H1 (cell line): Measurements from ENCODE around the gene SLMAP.

Experiments used
- CEBPB ChIP-seq: IDR thresholded peaks from 2 replicates; pipeline ENCODE4 v1.6.1; 2012; ENCODE audit warnings: low read depth, low read length
- EGR1 ChIP-seq: IDR thresholded peaks from 2 replicates; pipeline ENCODE4 v1.6.1; 2011; ENCODE audit warnings: low read depth, low read length, borderline replicate concordance
- EZH2 ChIP-seq: fragments of 200-600 bp; sonication (generic); IDR thresholded peaks from 2 replicates; pipeline ENCODE4 v1.7.1; 2012; ENCODE audit warnings: low read depth, mild to moderate bottlenecking, moderate library complexity, low read length, inconsistent platforms; ENCODE audit not compliant: severe bottlenecking
- GTF2F1 ChIP-seq: IDR thresholded peaks from 2 replicates; pipeline ENCODE4 v1.6.1; 2012; ENCODE audit warnings: low read depth, low read length, improper control_type of control experiment, borderline replicate concordance
- HDAC6 ChIP-seq: IDR thresholded peaks from one replicate; pipeline ENCODE4 v1.7.1; 2012; ENCODE audit warnings: low read depth, mild to moderate bottlenecking, inconsistent platforms, low read length, moderate library complexity
- KDM4A ChIP-seq: IDR thresholded peaks from one replicate; pipeline ENCODE4 v1.7.1; 2012; ENCODE audit warnings: low read depth, mild to moderate bottlenecking, moderate library complexity, low read length, inconsistent platforms; ENCODE audit not compliant: severe bottlenecking
- MAX ChIP-seq: IDR thresholded peaks from 2 replicates; pipeline ENCODE4 v1.6.1; 2012; ENCODE audit warnings: inconsistent platforms
- POLR2A ChIP-seq, 2 experiments: IDR thresholded peaks; 1 replicate in 1 of 2; 2 replicates in 1 of 2; pipeline ENCODE4 v1.6.1; 2011; ENCODE audit warnings: low read depth in 2 of 2, low read length in 2 of 2, mild to moderate bottlenecking in 2 of 2; ENCODE audit errors: control extremely low read depth in 1 of 2
- SUZ12 ChIP-seq: fragments of 200-600 bp; sonication (generic); IDR thresholded peaks from 2 replicates; pipeline ENCODE4 v1.6.1; 2012; ENCODE audit warnings: mild to moderate bottlenecking, inconsistent platforms, low read length, moderate library complexity, mixed read lengths
- TAF1 ChIP-seq: IDR thresholded peaks from 2 replicates; pipeline ENCODE4 v1.6.1; 2011; ENCODE audit warnings: mild to moderate bottlenecking, low read depth, low read length
- ZNF274 ChIP-seq: IDR thresholded peaks from 2 replicates; pipeline ENCODE4 v1.7.0; 2012; ENCODE audit warnings: low read length, borderline replicate concordance; ENCODE audit errors: extremely low read depth
- TF ChIP-seq, protein P1 (sequence below), 3 experiments: IDR thresholded peaks; 1 replicate in 2 of 3; 2 replicates in 1 of 3; pipeline versions ENCODE4 v1.5.1 to v1.6.1; 2011; ENCODE audit warnings: low read length in 3 of 3, mild to moderate bottlenecking in 3 of 3, inconsistent platforms in 2 of 3, low read depth in 1 of 3, moderate library complexity in 1 of 3; ENCODE audit not compliant: insufficient read depth in 1 of 3; ENCODE audit errors: control extremely low read depth in 1 of 3
- TF ChIP-seq, protein P2 (sequence below): fragments of 300-600 bp; sonication (generic); IDR thresholded peaks from 2 replicates; pipeline ENCODE4 v1.7.1; 2012; ENCODE audit warnings: low read length, moderate library complexity, mild to moderate bottlenecking, inconsistent platforms; ENCODE audit not compliant: insufficient replicate concordance
- TF ChIP-seq, protein P3 (sequence below): IDR thresholded peaks from 2 replicates; pipeline ENCODE4 v1.6.1; 2011; ENCODE audit warnings: low read length, improper control_type of control experiment

GRCh38 chr3:57832486-57832885 is 76.4 kb downstream of the SLMAP start:
- TF ChIP-seq CEBPB (no peak), EGR1 (no peak), SUZ12 (no peak), MAX (no peak), GTF2F1 (no peak), ZNF274 (no peak), TAF1 (no peak), KDM4A (no peak), EZH2 (no peak), POLR2A (IDR thresholded peaks at IDR 0.05; ENCODE audit: control extremely low read depth in 1 of 2, low read depth in 2 of 2, low read length in 2 of 2) (no peak), HDAC6 (no peak)
- TF ChIP-seq, protein P1, sequence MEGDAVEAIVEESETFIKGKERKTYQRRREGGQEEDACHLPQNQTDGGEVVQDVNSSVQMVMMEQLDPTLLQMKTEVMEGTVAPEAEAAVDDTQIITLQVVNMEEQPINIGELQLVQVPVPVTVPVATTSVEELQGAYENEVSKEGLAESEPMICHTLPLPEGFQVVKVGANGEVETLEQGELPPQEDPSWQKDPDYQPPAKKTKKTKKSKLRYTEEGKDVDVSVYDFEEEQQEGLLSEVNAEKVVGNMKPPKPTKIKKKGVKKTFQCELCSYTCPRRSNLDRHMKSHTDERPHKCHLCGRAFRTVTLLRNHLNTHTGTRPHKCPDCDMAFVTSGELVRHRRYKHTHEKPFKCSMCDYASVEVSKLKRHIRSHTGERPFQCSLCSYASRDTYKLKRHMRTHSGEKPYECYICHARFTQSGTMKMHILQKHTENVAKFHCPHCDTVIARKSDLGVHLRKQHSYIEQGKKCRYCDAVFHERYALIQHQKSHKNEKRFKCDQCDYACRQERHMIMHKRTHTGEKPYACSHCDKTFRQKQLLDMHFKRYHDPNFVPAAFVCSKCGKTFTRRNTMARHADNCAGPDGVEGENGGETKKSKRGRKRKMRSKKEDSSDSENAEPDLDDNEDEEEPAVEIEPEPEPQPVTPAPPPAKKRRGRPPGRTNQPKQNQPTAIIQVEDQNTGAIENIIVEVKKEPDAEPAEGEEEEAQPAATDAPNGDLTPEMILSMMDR (IDR thresholded peaks at IDR 0.05; ENCODE audit: control extremely low read depth in 1 of 3, insufficient read depth in 1 of 3, low read depth in 1 of 3, low read length in 3 of 3), result no peak
- TF ChIP-seq, protein P2, sequence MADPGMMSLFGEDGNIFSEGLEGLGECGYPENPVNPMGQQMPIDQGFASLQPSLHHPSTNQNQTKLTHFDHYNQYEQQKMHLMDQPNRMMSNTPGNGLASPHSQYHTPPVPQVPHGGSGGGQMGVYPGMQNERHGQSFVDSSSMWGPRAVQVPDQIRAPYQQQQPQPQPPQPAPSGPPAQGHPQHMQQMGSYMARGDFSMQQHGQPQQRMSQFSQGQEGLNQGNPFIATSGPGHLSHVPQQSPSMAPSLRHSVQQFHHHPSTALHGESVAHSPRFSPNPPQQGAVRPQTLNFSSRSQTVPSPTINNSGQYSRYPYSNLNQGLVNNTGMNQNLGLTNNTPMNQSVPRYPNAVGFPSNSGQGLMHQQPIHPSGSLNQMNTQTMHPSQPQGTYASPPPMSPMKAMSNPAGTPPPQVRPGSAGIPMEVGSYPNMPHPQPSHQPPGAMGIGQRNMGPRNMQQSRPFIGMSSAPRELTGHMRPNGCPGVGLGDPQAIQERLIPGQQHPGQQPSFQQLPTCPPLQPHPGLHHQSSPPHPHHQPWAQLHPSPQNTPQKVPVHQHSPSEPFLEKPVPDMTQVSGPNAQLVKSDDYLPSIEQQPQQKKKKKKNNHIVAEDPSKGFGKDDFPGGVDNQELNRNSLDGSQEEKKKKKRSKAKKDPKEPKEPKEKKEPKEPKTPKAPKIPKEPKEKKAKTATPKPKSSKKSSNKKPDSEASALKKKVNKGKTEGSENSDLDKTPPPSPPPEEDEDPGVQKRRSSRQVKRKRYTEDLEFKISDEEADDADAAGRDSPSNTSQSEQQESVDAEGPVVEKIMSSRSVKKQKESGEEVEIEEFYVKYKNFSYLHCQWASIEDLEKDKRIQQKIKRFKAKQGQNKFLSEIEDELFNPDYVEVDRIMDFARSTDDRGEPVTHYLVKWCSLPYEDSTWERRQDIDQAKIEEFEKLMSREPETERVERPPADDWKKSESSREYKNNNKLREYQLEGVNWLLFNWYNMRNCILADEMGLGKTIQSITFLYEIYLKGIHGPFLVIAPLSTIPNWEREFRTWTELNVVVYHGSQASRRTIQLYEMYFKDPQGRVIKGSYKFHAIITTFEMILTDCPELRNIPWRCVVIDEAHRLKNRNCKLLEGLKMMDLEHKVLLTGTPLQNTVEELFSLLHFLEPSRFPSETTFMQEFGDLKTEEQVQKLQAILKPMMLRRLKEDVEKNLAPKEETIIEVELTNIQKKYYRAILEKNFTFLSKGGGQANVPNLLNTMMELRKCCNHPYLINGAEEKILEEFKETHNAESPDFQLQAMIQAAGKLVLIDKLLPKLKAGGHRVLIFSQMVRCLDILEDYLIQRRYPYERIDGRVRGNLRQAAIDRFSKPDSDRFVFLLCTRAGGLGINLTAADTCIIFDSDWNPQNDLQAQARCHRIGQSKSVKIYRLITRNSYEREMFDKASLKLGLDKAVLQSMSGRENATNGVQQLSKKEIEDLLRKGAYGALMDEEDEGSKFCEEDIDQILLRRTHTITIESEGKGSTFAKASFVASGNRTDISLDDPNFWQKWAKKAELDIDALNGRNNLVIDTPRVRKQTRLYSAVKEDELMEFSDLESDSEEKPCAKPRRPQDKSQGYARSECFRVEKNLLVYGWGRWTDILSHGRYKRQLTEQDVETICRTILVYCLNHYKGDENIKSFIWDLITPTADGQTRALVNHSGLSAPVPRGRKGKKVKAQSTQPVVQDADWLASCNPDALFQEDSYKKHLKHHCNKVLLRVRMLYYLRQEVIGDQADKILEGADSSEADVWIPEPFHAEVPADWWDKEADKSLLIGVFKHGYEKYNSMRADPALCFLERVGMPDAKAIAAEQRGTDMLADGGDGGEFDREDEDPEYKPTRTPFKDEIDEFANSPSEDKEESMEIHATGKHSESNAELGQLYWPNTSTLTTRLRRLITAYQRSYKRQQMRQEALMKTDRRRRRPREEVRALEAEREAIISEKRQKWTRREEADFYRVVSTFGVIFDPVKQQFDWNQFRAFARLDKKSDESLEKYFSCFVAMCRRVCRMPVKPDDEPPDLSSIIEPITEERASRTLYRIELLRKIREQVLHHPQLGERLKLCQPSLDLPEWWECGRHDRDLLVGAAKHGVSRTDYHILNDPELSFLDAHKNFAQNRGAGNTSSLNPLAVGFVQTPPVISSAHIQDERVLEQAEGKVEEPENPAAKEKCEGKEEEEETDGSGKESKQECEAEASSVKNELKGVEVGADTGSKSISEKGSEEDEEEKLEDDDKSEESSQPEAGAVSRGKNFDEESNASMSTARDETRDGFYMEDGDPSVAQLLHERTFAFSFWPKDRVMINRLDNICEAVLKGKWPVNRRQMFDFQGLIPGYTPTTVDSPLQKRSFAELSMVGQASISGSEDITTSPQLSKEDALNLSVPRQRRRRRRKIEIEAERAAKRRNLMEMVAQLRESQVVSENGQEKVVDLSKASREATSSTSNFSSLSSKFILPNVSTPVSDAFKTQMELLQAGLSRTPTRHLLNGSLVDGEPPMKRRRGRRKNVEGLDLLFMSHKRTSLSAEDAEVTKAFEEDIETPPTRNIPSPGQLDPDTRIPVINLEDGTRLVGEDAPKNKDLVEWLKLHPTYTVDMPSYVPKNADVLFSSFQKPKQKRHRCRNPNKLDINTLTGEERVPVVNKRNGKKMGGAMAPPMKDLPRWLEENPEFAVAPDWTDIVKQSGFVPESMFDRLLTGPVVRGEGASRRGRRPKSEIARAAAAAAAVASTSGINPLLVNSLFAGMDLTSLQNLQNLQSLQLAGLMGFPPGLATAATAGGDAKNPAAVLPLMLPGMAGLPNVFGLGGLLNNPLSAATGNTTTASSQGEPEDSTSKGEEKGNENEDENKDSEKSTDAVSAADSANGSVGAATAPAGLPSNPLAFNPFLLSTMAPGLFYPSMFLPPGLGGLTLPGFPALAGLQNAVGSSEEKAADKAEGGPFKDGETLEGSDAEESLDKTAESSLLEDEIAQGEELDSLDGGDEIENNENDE, result no peak
- TF ChIP-seq, protein P3, sequence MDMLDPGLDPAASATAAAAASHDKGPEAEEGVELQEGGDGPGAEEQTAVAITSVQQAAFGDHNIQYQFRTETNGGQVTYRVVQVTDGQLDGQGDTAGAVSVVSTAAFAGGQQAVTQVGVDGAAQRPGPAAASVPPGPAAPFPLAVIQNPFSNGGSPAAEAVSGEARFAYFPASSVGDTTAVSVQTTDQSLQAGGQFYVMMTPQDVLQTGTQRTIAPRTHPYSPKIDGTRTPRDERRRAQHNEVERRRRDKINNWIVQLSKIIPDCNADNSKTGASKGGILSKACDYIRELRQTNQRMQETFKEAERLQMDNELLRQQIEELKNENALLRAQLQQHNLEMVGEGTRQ, result no peak
